Measurements from ENCODE around the gene PHACTR1. TPM values are rescaled to one million over a fixed set of nuclear protein-coding genes. Genes with fewer than 3 reads are reported as not detected.

The PHACTR1 gene
- total RNA-seq, 1 experiment from 2014 or later, result 15.5 TPM

- POLR2A ChIA-PET, result interaction anchor here (0.6 kb wide), 1 partner anchor 30 kb away, joined by 3 read pairs; no protein-coding TSS in a partner anchor
- no peak overlapping the region for H3K4me3 Mint-ChIP-seq
Measured at GRCh38 chr6:12992770-12993169, 276.2 kb downstream of the PHACTR1 start.

GRCh38 chr6:12993283-12993898 lies 276.8 kb downstream of the PHACTR1 start:
- Mint-ChIP-seq H3K36me3 (peaks cover 12% of the 10 kb centered on the region), H3K27ac (peak overlapping the region; percentile 69)

More at GRCh38 chr6:12992770-12993169, 276.2 kb downstream of the PHACTR1 start:
- Mint-ChIP-seq H3K36me3 (peaks cover 12% of the 10 kb centered on the region), H3K27ac (peak overlapping the region; percentile 69; the same call in 1 of the 2 replicates), H3K9me3 (peaks cover 14% of the 10 kb centered on the region; the same call in 1 of the 2 replicates), H3K4me1 (peaks cover 18% of the 10 kb centered on the region), H3K27me3 (ENCODE audit: low read depth) (no peaks in the 10 kb centered on the region; the same call in 1 of the 2 replicates)
- 0 out of 2 replicates have a peak, but pooled peaks have one; percentile 72 for TF ChIP-seq ZSCAN18 (CRISPR knock-in tag; IDR thresholded peaks at IDR 0.05)
- TF ChIP-seq TEAD1 (CRISPR knock-in tag; IDR thresholded peaks at IDR 0.05), result no peak
- ATAC-seq (peak; percentile 78), DNase-seq (ENCODE audit: low spot score) (peak; percentile 25)
- CTCF ChIA-PET, result interaction anchor here (0.7 to 1.8 kb wide), 3 partner anchors 12 to 81 kb away, joined by 3 to 8 read pairs (median 5); no protein-coding TSS in a partner anchor

More at GRCh38 chr6:12993283-12993898, 276.8 kb downstream of the PHACTR1 start:
- ChIA-PET POLR2A (interaction anchor here (0.6 kb wide), 2 partner anchors 30 to 370 kb away, joined by 3 to 7 read pairs; no protein-coding TSS in a partner anchor), CTCF (interaction anchor here (1.7 to 1.8 kb wide), 2 partner anchors 20 to 82 kb away, joined by 5 to 8 read pairs; no protein-coding TSS in a partner anchor)
- ATAC-seq (no peak), DNase-seq (ENCODE audit: low spot score) (no peak)
- H3K4me3 Mint-ChIP-seq, result no peak overlapping the region
- H3K4me1 Mint-ChIP-seq, result peaks cover 18% of the 10 kb centered on the region
- peaks cover 14% of the 10 kb centered on the region; the same call in 1 of the 2 replicates for H3K9me3 Mint-ChIP-seq
- no peak for TF ChIP-seq IRF1 (CRISPR knock-in tag; IDR thresholded peaks at IDR 0.05)
- no peak for TF ChIP-seq ZNF671 (CRISPR knock-in tag; IDR thresholded peaks at IDR 0.05)
- TF ChIP-seq MLX (CRISPR knock-in tag; IDR thresholded peaks at IDR 0.05), result no peak
- TF ChIP-seq PREB (CRISPR knock-in tag; IDR thresholded peaks at IDR 0.05; ENCODE audit: borderline replicate concordance), result no peak
- no peak for TF ChIP-seq HMGXB4 (CRISPR knock-in tag; IDR thresholded peaks at IDR 0.05)
- TF ChIP-seq FOXJ3 (CRISPR knock-in tag; IDR thresholded peaks at IDR 0.05; ENCODE audit: borderline replicate concordance), result no peak
- no peak for TF ChIP-seq ZNF232 (CRISPR knock-in tag; IDR thresholded peaks at IDR 0.05)
- no peak for TF ChIP-seq CDX4 (CRISPR knock-in tag; IDR thresholded peaks at IDR 0.05; ENCODE audit: borderline replicate concordance)
- TF ChIP-seq ZNF317 (CRISPR knock-in tag; IDR thresholded peaks at IDR 0.05; ENCODE audit: borderline replicate concordance, low read depth), result no peak
- TF ChIP-seq CREM (CRISPR knock-in tag; IDR thresholded peaks at IDR 0.05), result no peak
- TF ChIP-seq ELF4 (CRISPR knock-in tag; IDR thresholded peaks at IDR 0.05; ENCODE audit: low read depth), result no peak
- no peaks in the 10 kb centered on the region; the same call in 1 of the 2 replicates for H3K27me3 Mint-ChIP-seq (ENCODE audit: low read depth)

Data from WTC11 (cell line).